K562 (cell line): ENCODE measurements around the gene ENTPD6. TPM values are rescaled to one million over a fixed set of nuclear protein-coding genes. Genes with fewer than 3 reads are reported as not detected.

Source experiments
- ATAC-seq: fragments of 200-7000 bp; cut with Tn5 transposase; 3 replicates; pipeline ENCODE4 v1.9.1; 2020; ENCODE audit warnings: moderate library complexity
- BruUV-seq: library from RNA; stranded (reverse); fragments of 400-500 nt; replicated peaks from 2 replicates; lab custom pipeline; 2021; lab: Mats Ljungman, UMichigan
- CTCF ChIA-PET: fragments of 300-600 bp; formaldehyde crosslinking; extraction: SDS; loops from one replicate; lab custom pipeline; 2021; ENCODE audit warnings: low intra/inter-chr PET ratio; lab: Yijun Ruan, JAX
- POLR2A ChIA-PET: fragments of 300-600, 350-650 bp; sonication (Branson Sonifier 250); formaldehyde crosslinking; extraction: SDS; loops from one replicate; lab custom pipeline; 2021; ENCODE audit warnings: antibody characterized with exemption, inconsistent platforms; lab: Yijun Ruan, JAX
- DNase-seq, 4 experiments: peaks; one replicate each; pipeline versions ENCODE4 v3.0.0 to v3.0.0-alpha.2; 2011 to 2018; ENCODE audit warnings: low spot score in 3 of 4, mixed read lengths in 3 of 4; ENCODE audit errors: extremely low read depth in 1 of 4
- FAIRE-seq: peaks from 2 replicates; lab custom pipeline; 2011; peaks lifted over from hg19 to GRCh38; lab: Jason Lieb, UNC
- H2AFZ ChIP-seq: 2 replicates; pipeline ENCODE4 v1.6.0; 2011; ENCODE audit warnings: low read depth, low read length, control low read depth, inconsistent platforms
- H3K27ac ChIP-seq: fragments of 200-600 bp; 3 replicates; pipeline ENCODE4 v1.8.0; 2011; ENCODE audit warnings: low read depth, mild to moderate bottlenecking, control low read depth, inconsistent platforms, low read length, moderate library complexity, mixed read lengths; ENCODE audit errors: extremely low read depth
- H3K27me3 ChIP-seq, 2 experiments: fragments of 300-600 bp in 1 of 2; 2 replicates in 1 of 2; 3 replicates in 1 of 2; pipeline versions ENCODE4 v1.6.0 to v1.8.0; 2011; ENCODE audit warnings: inconsistent platforms in 2 of 2, low read length in 2 of 2, mild to moderate bottlenecking in 1 of 2, mixed read lengths in 1 of 2, moderate library complexity in 1 of 2; ENCODE audit not compliant: control insufficient read depth in 2 of 2, insufficient read depth in 2 of 2
- H3K36me3 ChIP-seq: fragments of 300-600 bp; 3 replicates; pipeline ENCODE4 v1.8.0; 2011; ENCODE audit warnings: mild to moderate bottlenecking, low read length, inconsistent platforms; ENCODE audit not compliant: control insufficient read depth, insufficient read depth
- H3K4me1 ChIP-seq, 2 experiments: fragments of 200-600 bp in 1 of 2; replicated peaks in 1 of 2; 2 replicates in 1 of 2; 3 replicates in 1 of 2; pipeline versions ENCODE4 v1.5.1 to v1.8.0; 2011; ENCODE audit warnings: inconsistent platforms in 2 of 2, low read length in 2 of 2, mild to moderate bottlenecking in 1 of 2, mixed read lengths in 1 of 2, moderate library complexity in 1 of 2; ENCODE audit not compliant: control insufficient read depth in 2 of 2, insufficient read depth in 2 of 2
- H3K4me2 ChIP-seq: 2 replicates; pipeline ENCODE4 v1.6.1; 2011; ENCODE audit warnings: low read length, control low read depth, inconsistent platforms, mixed read lengths; ENCODE audit not compliant: insufficient read depth
- H3K4me3 ChIP-seq: fragments of 200-600 bp; sonication (generic), shearing (Covaris generic); 2 replicates; pipeline ENCODE4 v1.5.1; 2016; ENCODE audit warnings: control low read depth, inconsistent platforms
- H3K79me2 ChIP-seq: fragments of 200-600 bp; 3 replicates; pipeline ENCODE4 v1.8.0; 2011; ENCODE audit warnings: low read length, inconsistent platforms; ENCODE audit not compliant: control insufficient read depth, insufficient read depth
- H3K9ac ChIP-seq, 2 experiments: 2 replicates each; pipeline versions ENCODE4 v1.6.0 to v1.6.1; 2011; ENCODE audit warnings: low read depth in 2 of 2, low read length in 2 of 2, control low read depth in 1 of 2, inconsistent platforms in 1 of 2, mild to moderate bottlenecking in 1 of 2, mixed read lengths in 1 of 2; ENCODE audit not compliant: insufficient read depth in 1 of 2
- H3K9me1 ChIP-seq: one replicate; pipeline ENCODE4 v1.6.0; 2011; ENCODE audit warnings: inconsistent platforms, mild to moderate bottlenecking, low read length, moderate library complexity; ENCODE audit not compliant: control insufficient read depth, insufficient read depth
- H3K9me3 ChIP-seq: replicated peaks from 2 replicates; pipeline ENCODE4 v1.5.1; 2011; ENCODE audit warnings: low read depth, low read length, inconsistent platforms; ENCODE audit not compliant: control insufficient read depth, insufficient read depth
- H4K20me1 ChIP-seq: replicated peaks from 2 replicates; pipeline ENCODE4 v1.6.1; 2011; ENCODE audit warnings: low read length, inconsistent platforms, mixed read lengths; ENCODE audit not compliant: control insufficient read depth, insufficient read depth
- CBFA2T3 ChIP-seq: fragments of 450-650 bp; IDR thresholded peaks from 2 replicates; pipeline ENCODE4 v1.6.1; 2017
- ELF4 ChIP-seq: fragments of 450-650 bp; formaldehyde crosslinking; IDR thresholded peaks from 2 replicates; pipeline ENCODE4 v1.4.0; 2022; ENCODE audit warnings: missing genetic modification characterization
- ESRRA ChIP-seq: fragments of 450-650 bp; IDR thresholded peaks from 2 replicates; pipeline ENCODE4 v1.6.1; 2014; ENCODE audit warnings: low read depth, mild to moderate bottlenecking, moderate library complexity, borderline replicate concordance
- FOXK1 ChIP-seq: sonication (generic); formaldehyde crosslinking; IDR thresholded peaks from 2 replicates; pipeline ENCODE4 v1.8.0; 2022; ENCODE audit warnings: missing genetic modification reagents, mild to moderate bottlenecking, borderline replicate concordance
- GABPB1 ChIP-seq: sonication (generic); formaldehyde crosslinking; IDR thresholded peaks from 2 replicates; pipeline ENCODE4 v1.8.0; 2022; ENCODE audit warnings: mild to moderate bottlenecking, missing genetic modification reagents
- HMG20B ChIP-seq: fragments of 250-450 bp; sonication (Bioruptor Pico); IDR thresholded peaks from 2 replicates; pipeline ENCODE4 v1.5.0; 2021; ENCODE audit warnings: mild to moderate bottlenecking
- KDM2B ChIP-seq: fragments of 250-450 bp; sonication (Bioruptor Pico); IDR thresholded peaks from 2 replicates; pipeline ENCODE4 v1.8.0; 2021; ENCODE audit warnings: mild to moderate bottlenecking, moderate library complexity
- NCOR1 ChIP-seq: fragments of 450-650 bp; IDR thresholded peaks from 2 replicates; pipeline ENCODE4 v1.6.1; 2016; ENCODE audit warnings: mild to moderate bottlenecking, moderate library complexity
- TOE1 ChIP-seq, 2 experiments: fragments of 450-650 bp in 1 of 2; sonication (generic) in 1 of 2; formaldehyde crosslinking in 1 of 2; IDR thresholded peaks; 2 replicates each; pipeline versions ENCODE4 v1.7.1 to v1.8.0; 2016 to 2022; ENCODE audit warnings: borderline replicate concordance in 2 of 2, mild to moderate bottlenecking in 2 of 2, antibody characterized with exemption in 1 of 2, inconsistent platforms in 1 of 2, low read depth in 1 of 2, missing genetic modification reagents in 1 of 2, moderate library complexity in 1 of 2
- U2AF2 ChIP-seq: fragments of 200-400 bp; formaldehyde crosslinking; optimal IDR thresholded peaks from 2 replicates; pipeline ENCODE3; 2017; ENCODE audit warnings: low read depth, mild to moderate bottlenecking, low read length
- ZNF12 ChIP-seq: sonication (generic); formaldehyde crosslinking; IDR thresholded peaks from 2 replicates; pipeline ENCODE4 v1.4.0; 2020; ENCODE audit warnings: mild to moderate bottlenecking, missing genetic modification reagents
- ZNF165 ChIP-seq: fragments of 250-450 bp; sonication (Bioruptor Pico); IDR thresholded peaks from 2 replicates; pipeline ENCODE4 v1.4.0; 2020; ENCODE audit warnings: borderline replicate concordance
- ZNF589 ChIP-seq: fragments of 200-800 bp; sonication (Bioruptor generic); IDR thresholded peaks from 2 replicates; pipeline ENCODE4 v1.6.1; 2016; ENCODE audit warnings: low read depth, missing genetic modification characterization, missing compliant biosample characterization
- WGBS: fragments of 100-300 bp; shearing (Covaris generic); methylation state at CpG from one replicate; pipeline ENCODE4 v1.1.6; 2016; ENCODE audit warnings: low coverage, mixed read lengths; ENCODE audit not compliant: insufficient coverage; ENCODE audit errors: missing lambda C conversion rate; 5-methylcytosine and 5-hydroxymethylcytosine counted together
- in situ Hi-C: fragments of 300-500 bp; cut with MboI; formaldehyde crosslinking; loops from 4 replicates; pipeline ENCODE4 v1.15.0; 2018; ENCODE audit warnings: inconsistent platforms, mixed read lengths
- intact Hi-C: fragments of 100-400 bp; cut with micrococcal nuclease; formaldehyde crosslinking; loops from 2 replicates; pipeline ENCODE4 v1.14.2; 2022
- polyA plus RNA-seq, 8 experiments: library from polyadenylated mRNA; depleted of rRNA in 4 of 8; stranded (reverse) in 5 of 8; unstranded in 3 of 8; fragments of >200 nt; fragmentation: Nextera tagmentation in 2 of 8; fragmentation: Illumina TruSeq in 1 of 8; extraction: Ambion mirVana in 2 of 8; extraction: Trizol in 1 of 8; gene quantifications; 2 replicates each; pipeline versions ENCODE4 v1.2.1 to v1.2.3, GENCODE V29; 2011 to 2014; ENCODE audit warnings: inconsistent platforms in 1 of 8, missing spikeins in 1 of 8
- total RNA-seq, 7 experiments: library from RNA; depleted of rRNA in 6 of 7; stranded (reverse); fragments of >200 nt in 6 of 7; fragmentation: Illumina TruSeq in 2 of 7; extraction: Trizol in 2 of 7; gene quantifications; 2 replicates each; pipeline versions ENCODE4 v1.2.1 to v1.2.3, GENCODE V29; 2011 to 2021; ENCODE audit warnings: low replicate concordance in 1 of 7
- TF ChIP-seq, protein P1 (sequence below): IDR thresholded peaks from 2 replicates; pipeline ENCODE4 v1.6.1; 2011; ENCODE audit not compliant: insufficient read length; ENCODE audit errors: extremely low read depth
- TF ChIP-seq, protein P2 (sequence below): fragments of 250-450 bp; sonication (Bioruptor Pico); IDR thresholded peaks from 2 replicates; pipeline ENCODE4 v1.5.0; 2021
- TF ChIP-seq, protein P3 (sequence below): sonication (generic); formaldehyde crosslinking; IDR thresholded peaks from 2 replicates; pipeline ENCODE4 v1.8.0; 2022; ENCODE audit warnings: mild to moderate bottlenecking, missing genetic modification reagents
- TF ChIP-seq, protein P4 (sequence below), 2 experiments: fragments of 450-650 bp in 1 of 2; sonication (generic) in 1 of 2; formaldehyde crosslinking; conservative IDR thresholded peaks; 2 replicates each; pipeline versions ENCODE4 v1.4.0 to v1.8.1; 2020 to 2022; ENCODE audit warnings: mild to moderate bottlenecking in 1 of 2, missing genetic modification reagents in 1 of 2

The ENTPD6 gene
- total and polyA plus RNA-seq, 9 of the 15 experiments (the other 6 are each of a cell fraction or from before 2014, with no cell fraction given) = 0.82 to 36.8 (median 22.4) TPM

DNA sequence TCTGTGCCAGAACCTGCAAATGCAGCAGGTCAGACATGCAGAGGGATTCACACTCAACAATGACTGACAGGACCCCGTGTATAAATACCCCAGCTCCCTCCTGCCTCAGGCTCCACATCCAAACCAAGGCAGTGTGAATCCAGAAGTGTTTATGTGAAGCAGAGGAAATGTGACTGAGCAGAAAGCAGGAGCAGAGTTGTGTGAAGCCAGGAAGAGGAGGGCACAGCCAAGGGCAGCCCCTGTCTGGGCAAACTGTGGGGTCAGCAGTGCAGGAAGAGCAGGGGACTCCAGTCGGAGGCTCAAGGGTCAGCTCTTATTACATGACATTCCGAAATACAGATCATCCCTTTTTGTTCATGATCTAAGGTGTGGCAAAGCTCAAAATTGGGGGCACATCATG, 19.3 kb upstream of the ENTPD6 start (continued):
- no peak for TF ChIP-seq HMG20B (CRISPR knock-in tag)
- TF ChIP-seq ESRRA = no peak
- TF ChIP-seq, protein P1, sequence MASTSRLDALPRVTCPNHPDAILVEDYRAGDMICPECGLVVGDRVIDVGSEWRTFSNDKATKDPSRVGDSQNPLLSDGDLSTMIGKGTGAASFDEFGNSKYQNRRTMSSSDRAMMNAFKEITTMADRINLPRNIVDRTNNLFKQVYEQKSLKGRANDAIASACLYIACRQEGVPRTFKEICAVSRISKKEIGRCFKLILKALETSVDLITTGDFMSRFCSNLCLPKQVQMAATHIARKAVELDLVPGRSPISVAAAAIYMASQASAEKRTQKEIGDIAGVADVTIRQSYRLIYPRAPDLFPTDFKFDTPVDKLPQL = no peak
- TF ChIP-seq, protein P2, sequence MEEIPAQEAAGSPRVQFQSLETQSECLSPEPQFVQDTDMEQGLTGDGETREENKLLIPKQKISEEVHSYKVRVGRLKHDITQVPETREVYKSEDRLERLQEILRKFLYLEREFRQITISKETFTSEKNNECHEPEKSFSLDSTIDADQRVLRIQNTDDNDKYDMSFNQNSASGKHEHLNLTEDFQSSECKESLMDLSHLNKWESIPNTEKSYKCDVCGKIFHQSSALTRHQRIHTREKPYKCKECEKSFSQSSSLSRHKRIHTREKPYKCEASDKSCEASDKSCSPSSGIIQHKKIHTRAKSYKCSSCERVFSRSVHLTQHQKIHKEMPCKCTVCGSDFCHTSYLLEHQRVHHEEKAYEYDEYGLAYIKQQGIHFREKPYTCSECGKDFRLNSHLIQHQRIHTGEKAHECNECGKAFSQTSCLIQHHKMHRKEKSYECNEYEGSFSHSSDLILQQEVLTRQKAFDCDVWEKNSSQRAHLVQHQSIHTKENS (CRISPR knock-in tag) = no peak
- TF ChIP-seq, all 486 proteins: peak for 0

DNA sequence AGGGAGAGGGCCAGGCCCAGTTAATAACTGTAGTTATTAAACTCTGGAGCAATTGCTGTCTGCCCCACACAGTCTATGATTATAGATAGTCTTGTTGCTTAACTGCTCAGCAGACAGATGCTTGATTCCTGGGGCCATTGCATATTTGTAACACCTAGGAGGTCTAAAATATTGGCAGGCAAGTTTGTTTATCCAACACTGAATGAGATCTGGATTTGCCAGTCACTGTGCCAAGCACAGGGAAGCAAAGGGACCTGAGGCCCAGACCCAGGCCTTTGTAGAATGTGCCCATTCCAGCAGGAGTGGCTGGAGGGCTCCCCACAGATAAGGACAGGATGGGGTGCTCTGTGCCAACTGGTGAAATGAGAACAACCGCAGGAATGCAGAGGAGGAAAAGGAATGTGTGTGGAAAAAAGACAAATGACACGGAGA, 17.6 kb upstream of the ENTPD6 start:
- no peaks in the 10 kb centered on the region for H3K9me3 ChIP-seq
- ChIA-PET POLR2A (no interaction called here), CTCF (interaction anchor here (0.6 kb wide), 1 partner anchor 185 kb away, joined by 3 read pairs; no protein-coding TSS in a partner anchor)
- no peaks in the 10 kb centered on the region for H3K79me2 ChIP-seq
- intact Hi-C loops (loop anchor here (2.0 to 10.0 kb wide), 2 partner anchors 103 to 183 kb away; no protein-coding TSS in a partner anchor), in situ Hi-C loops (loop anchor here (10.0 kb wide), 1 partner anchor 173 kb away; no protein-coding TSS in a partner anchor)
- no peak overlapping the region for H2AFZ ChIP-seq
- no peak overlapping the region for H3K4me2 ChIP-seq
- no peak for FAIRE-seq
- no peak overlapping the region for H3K4me3 ChIP-seq
- no peaks in the 10 kb centered on the region for H3K9me1 ChIP-seq
- no peak for DNase-seq
- BruUV-seq = no TSS peak
- 0% methylated on average over 2 of the region's 2 CpGs for WGBS
- ATAC-seq = no peak
- H3K9ac ChIP-seq = no peak overlapping the region
- H3K4me1 ChIP-seq = peaks cover 0 to 3% of the 10 kb centered on the region in 2 experiments; a peak in 1 of 5 replicates
- H4K20me1 ChIP-seq = no peaks in the 10 kb centered on the region
- no peak overlapping the region for H3K27ac ChIP-seq
- 0 out of 5 replicates have a peak, but pooled peaks cover 0 to 8% of the 10 kb centered on the region in 2 experiments for H3K27me3 ChIP-seq
- H3K36me3 ChIP-seq = no peaks in the 10 kb centered on the region
- TF ChIP-seq FOXK1 (CRISPR knock-in tag) (no peak), GABPB1 (CRISPR knock-in tag) (no peak), ZNF589 (CRISPR knock-in tag) (no peak), KDM2B (CRISPR knock-in tag) (no peak), ZNF165 (CRISPR knock-in tag) (no peak), CBFA2T3 (no peak), TOE1 (IDR thresholded peaks at IDR 0.05; ENCODE audit: borderline replicate concordance) (no peak), TOE1 (CRISPR knock-in tag; IDR thresholded peaks at IDR 0.05; ENCODE audit: borderline replicate concordance, low read depth) (no peak), ELF4 (CRISPR knock-in tag) (no peak), U2AF2 (no peak), ZNF12 (CRISPR knock-in tag) (no peak), NCOR1 (no peak)
- TF ChIP-seq, protein P3, sequence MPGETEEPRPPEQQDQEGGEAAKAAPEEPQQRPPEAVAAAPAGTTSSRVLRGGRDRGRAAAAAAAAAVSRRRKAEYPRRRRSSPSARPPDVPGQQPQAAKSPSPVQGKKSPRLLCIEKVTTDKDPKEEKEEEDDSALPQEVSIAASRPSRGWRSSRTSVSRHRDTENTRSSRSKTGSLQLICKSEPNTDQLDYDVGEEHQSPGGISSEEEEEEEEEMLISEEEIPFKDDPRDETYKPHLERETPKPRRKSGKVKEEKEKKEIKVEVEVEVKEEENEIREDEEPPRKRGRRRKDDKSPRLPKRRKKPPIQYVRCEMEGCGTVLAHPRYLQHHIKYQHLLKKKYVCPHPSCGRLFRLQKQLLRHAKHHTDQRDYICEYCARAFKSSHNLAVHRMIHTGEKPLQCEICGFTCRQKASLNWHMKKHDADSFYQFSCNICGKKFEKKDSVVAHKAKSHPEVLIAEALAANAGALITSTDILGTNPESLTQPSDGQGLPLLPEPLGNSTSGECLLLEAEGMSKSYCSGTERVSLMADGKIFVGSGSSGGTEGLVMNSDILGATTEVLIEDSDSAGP = no peak
- TF ChIP-seq, protein P4, sequence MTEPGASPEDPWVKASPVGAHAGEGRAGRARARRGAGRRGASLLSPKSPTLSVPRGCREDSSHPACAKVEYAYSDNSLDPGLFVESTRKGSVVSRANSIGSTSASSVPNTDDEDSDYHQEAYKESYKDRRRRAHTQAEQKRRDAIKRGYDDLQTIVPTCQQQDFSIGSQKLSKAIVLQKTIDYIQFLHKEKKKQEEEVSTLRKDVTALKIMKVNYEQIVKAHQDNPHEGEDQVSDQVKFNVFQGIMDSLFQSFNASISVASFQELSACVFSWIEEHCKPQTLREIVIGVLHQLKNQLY (CRISPR knock-in tag; conservative IDR thresholded peaks at IDR 0.05) = no peak
